GM19238 (cell line): ENCODE results near the gene FIZ1.

Source experiments
- DNase-seq: peaks from one replicate; pipeline ENCODE4 v3.0.0; 2011; ENCODE audit warnings: low spot score; ENCODE audit not compliant: insufficient read length

The FIZ1 gene, protein sequence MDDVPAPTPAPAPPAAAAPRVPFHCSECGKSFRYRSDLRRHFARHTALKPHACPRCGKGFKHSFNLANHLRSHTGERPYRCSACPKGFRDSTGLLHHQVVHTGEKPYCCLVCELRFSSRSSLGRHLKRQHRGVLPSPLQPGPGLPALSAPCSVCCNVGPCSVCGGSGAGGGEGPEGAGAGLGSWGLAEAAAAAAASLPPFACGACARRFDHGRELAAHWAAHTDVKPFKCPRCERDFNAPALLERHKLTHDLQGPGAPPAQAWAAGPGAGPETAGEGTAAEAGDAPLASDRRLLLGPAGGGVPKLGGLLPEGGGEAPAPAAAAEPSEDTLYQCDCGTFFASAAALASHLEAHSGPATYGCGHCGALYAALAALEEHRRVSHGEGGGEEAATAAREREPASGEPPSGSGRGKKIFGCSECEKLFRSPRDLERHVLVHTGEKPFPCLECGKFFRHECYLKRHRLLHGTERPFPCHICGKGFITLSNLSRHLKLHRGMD

DNA sequence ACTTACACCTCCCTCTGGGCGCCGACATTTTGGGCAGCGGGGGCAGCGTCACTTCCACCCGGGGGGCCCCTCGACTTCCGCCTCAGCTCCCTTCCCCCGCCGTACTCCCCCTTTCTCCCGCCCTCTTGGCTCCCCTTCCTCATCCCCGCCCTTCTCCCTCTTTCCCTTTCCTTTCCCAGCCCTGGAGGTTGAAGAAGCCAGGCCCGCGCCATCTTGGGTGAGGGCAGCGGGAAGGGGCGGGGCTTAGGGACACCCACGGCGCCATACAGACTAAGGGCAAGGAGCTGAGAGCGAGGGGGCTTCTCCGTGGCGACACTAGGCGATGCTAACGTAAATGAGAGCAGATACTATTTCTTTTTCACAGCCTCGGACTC, at the start of gene FIZ1:
Gene FIZ1 (minus strand): TSS at position 50 of the 374 bp plus-strand sequence. CDS start 1,652 bp downstream, outside the sequence.
- DNase-seq = peak; percentile 88

DNA sequence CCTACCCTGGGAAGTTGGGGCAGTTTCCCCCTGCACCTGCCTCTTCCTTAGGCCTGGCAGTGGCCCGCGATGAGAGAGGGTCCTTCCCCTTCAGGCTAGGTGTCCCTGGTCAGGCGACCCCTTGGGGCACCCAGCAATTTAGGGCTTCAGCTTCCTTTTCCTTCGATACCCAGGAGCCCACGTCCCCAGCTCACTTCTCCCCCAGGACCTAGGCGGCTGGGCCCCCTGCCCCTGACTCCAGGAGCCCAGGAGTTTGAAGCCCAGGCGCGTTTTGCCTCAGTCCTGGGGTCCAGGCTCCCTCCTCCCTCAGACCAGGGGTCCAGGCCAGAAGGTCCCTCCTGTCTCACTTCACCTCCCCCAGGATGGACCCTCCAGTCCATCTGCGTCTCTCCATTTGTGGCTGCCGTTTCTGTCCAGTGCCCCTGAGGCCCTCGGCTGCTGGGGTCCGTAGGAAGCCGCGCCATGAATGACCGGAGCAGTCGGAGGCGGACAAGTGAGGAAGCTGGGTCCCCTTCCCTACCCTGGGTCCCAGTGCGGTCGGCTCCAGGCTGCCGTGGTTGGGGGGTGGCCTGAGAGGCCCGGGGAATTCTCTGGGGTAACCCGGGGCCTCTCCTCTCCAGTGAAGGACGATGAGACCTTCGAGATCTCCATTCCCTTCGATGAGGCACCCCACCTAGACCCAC, 49.4 kb upstream of the FIZ1 start:
- DNase-seq = no peak

DNA sequence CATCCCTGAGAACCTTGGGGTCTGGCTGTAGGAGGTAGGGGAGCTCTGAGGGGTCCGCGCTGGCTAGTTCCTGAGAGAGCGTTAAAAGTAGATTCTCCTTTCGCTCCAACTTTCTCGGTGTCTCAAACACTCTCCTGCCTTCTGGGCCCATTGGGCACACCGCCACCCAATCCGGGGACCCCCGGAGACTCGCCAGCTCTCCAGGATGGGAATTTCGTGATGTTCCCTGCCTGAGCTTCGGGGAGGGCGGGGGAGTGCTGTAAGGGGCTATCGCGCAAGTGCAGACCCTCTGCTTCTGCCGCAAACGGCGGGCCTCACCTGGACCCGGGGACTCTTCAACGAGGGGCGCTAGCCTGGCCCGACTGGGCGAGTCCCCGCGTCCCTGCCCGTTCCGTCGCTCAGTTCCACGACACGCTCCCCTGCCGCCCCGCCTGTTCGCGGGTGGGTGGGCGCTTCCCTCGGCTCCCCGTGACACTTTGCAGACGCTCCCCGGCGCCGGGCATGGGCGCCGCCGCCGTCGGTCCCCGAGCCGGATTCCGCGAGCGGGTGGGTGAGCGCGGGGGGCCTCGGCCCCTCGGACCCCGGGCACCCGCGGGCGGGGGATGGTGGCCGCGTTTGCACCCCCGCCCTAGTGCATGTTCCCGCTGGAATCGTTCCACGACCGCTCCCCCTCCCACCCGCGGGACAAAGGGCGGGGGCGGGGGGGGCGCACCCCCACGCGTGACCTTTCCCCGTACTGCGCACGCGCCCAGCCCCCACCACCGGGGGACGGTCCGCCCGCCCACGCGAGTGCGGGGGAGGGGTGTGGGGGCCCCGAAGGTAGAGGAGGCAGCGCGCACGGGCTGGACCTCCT, 48.6 kb upstream of the FIZ1 start, which contains the start of gene CCDC106:
Gene CCDC106 (plus strand): TSS at position 481 of the 853 bp plus-strand sequence. CDS start 835 bp downstream, outside the sequence.
- DNase-seq = peak; percentile 69

DNA sequence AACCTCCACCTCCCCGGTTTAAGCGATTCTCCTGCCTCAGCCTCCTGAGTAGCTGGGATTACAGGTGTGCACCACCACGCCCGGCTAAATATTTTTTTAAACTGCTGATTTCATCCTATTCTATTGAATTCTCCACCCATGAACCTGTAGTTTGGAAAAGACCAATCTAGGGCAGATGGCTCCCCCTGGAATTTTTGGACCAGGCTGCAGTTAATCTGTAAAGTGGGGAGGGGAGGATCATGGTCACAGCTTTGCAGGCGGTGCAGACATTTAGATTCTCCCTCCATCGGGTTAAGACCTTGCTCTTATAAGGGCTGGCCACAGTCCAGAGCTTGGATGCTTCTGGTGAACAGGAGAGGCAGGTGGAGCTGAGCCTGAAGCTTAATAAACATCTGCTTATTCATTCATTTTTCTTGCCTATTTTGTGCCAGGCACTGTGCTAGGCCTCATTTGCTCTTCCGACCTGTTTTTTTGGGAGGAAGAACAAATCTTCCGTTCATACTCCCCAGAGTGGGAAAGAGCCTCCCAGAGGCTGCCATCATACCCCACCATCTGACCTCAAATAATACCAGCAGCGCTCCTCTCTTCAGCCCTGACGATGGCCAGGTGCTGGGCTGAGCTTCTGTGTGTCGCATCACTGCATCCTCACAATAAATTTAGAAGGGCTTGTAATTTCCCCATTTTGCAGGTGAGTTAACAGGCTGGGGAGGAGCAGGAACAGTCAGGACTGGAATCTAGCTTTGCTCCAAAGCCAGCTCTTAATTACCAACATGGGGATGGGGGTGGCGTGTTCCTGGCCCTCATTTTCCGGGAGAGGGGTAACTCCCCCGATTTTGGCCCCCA, 47.8 kb upstream of the FIZ1 start:
- no peak for DNase-seq

DNA sequence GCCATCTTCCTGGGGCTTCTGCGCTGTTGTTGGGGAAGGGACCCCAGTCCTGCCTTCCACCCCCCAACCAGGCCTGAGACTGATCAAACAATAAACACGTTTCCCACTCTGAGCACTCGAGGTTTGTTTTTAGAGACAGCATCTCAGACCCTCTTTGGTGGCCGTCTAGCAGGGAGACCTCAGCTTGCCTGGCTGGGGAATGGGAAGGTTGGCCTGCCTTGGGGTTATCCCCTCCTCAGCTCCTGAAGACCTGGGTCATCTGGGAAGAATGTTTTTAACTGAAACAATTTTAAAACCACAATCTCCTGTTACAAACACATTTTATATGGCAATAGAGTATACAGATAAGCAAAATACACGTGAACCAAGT, 46.2 kb upstream of the FIZ1 start:
- DNase-seq = no peak

DNA sequence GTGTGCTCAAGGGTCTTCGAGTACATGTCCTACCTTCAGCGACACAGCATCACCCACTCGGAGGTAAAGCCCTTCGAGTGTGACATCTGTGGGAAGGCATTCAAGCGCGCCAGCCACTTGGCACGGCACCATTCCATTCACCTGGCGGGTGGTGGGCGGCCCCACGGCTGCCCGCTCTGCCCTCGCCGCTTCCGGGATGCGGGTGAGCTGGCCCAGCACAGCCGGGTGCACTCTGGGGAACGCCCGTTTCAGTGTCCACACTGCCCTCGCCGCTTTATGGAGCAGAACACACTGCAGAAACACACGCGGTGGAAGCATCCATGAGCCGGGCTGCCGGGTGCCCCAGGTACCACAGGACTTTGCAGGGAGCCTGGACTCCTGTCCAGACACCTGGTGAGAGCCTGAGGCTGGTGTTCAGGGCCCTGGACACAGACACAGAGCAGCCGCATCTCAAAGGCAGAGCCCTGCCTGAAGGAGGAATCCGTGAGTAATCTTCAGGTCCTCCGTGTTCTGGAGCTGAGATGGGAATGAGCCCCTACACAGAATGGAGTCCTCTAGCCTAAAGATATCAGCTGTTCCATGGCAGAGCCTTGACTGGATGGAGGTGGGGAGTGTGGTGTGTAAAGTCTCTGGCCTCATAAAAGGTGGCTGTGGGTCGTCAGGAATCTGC, 45.7 kb upstream of the FIZ1 start:
- no peak for DNase-seq

DNA sequence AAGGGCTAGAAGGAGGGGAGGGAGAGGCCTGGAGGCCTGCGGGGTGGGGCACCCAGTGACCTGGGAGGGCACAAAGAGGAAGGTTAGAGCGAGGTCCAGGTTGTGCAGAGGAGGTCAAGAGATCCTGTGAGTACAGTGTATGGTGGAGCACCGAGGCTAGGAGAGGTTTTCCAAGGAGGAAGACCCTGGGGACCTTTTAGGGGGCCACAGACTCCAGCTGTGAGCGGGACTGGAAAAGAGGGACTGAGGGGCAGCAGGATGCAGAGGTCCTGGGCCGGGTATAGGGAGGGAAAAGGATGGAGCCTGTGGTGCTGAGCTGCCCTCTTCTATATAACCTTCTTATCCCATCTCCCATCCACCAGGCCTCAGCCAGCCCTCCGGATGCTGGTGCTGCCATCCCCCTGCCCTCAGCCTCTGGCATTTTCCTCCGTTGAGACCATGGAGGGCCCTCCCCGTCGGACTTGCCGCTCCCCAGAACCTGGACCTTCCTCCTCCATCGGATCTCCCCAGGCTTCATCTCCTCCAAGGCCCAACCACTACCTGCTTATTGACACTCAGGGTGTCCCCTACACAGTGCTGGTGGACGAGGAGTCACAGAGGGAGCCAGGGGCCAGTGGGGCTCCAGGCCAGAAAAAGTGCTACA, 45.0 kb upstream of the FIZ1 start:
- DNase-seq = no peak

DNA sequence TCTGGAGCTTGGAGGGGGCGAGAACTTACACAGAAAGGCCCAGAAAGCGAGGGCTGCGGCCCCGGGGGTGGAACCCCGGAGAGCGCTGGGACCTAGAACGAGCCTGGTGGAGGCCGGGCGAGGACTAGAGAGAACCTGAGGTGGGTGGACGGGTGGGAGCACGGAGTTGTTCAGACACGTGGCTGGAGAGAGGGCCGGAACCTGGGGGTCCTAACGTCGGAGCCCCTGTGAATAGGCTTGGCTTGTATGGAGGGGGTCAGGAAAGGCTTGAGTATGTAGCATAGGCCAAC, 44.5 kb upstream of the FIZ1 start:
- no peak for DNase-seq

DNA sequence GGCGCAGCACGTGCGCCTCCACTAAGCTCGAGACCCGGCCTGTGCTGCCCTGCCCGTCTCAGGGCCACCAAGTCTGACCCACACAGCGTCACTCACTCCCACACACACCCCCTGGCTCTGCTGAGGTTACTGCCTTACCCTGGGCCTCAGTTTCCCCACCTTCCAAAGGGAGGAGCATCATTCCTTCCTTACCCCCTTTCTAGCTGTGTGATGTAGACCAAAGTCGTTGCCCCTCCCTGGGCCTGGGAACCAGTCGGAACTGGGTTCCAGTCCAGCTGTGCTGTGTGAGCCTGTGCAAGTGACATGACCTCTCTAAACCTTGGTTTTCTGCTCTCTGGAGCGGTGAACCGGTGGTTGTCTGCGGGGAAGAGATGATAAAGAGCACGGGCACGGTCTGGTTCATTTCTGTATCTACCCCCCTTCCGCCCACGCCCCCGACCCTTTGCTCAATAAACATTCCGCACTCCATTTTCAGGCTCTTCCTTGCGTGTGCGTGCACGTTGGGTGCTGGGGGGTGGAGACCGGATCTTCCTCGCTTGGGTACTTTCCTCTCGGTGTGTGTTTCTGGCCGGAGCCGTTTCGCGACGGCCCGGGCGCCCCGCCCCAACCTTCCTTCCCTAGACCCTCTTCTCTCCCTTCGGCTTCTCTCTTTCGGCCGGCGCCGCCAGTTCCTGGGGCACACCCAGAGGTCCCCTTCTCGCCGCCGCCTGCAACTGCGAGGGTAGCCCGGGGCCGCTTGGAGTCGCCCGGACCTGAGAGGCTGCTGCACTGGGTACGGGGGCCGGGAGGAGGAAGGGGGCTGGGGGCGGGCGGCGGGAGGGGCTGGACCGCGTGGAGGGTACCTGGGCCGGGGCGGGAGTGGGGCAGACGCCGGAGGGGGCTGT, 43.9 kb upstream of the FIZ1 start, which contains the start of gene ZNF581:
Gene ZNF581 (plus strand): TSS at position 647 of the 884 bp plus-strand sequence. CDS start 923 bp downstream, outside the sequence.
- DNase-seq = peak; percentile 84

DNA sequence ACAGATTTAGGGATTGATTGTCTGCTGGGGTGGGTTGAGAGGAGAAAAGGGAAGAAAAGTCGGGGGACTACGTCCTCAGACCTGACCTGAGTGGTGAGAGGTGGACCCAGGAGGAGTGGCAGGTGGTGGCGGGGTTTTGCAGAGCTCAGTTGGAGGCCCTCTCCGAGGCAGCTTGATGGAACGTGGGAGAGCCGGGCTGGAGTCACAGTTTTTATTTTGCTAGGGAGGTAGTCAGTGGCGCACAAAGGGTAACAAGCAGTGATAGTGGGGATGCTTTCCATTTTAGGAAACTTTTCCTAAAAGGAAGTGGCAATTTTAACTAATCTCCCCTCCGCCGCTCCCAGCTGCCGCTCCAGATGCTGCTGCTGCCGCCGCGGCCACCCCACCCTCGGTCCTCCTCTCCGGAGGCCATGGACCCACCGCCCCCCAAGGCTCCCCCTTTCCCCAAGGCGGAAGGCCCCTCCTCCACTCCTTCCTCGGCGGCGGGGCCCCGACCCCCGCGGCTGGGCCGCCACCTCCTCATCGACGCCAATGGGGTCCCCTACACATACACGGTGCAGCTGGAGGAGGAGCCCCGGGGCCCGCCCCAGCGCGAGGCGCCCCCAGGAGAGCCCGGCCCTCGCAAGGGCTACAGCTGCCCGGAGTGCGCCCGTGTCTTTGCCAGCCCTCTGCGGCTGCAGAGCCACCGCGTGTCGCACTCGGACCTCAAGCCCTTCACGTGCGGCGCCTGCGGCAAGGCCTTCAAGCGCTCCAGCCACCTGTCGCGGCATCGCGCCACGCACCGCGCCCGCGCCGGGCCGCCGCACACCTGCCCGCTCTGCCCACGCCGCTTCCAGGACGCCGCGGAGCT, 43.1 kb upstream of the FIZ1 start:
- DNase-seq = no peak

DNA sequence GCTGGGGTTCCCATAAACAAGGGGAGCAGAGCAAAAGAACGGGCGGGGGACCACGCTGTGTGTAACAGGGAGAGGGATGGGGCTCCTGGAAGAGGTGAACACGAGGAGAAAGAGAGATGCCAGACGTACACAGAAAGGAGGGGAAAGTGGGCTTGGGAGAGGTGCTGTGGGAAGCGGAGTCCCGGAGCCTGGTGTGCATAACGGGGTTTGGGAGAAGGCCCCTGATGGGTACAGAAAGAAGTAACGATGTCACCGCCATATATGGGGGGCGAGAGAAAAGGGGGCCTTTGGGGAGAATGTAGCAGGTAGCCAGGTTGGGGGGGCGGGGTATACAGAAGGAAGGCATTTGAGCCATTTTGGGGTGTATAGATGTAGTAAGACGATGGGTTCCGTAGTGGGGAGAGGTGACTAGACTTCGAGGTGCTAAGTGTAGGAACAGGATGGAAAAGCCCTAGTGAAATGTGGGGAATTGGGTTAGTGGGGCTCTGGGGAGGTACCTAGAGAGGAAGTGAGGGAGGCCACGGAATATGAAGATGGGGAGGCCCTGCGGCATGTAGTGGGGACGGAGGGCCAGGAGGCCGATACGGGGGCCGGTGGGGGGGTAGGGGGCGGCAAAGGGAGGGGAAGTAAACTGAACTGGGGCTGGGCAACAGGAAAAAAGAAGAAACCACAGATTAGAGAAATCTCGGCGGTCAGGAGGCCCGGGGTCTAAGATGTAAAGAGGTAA, 42.3 kb upstream of the FIZ1 start:
- DNase-seq = no peak

DNA sequence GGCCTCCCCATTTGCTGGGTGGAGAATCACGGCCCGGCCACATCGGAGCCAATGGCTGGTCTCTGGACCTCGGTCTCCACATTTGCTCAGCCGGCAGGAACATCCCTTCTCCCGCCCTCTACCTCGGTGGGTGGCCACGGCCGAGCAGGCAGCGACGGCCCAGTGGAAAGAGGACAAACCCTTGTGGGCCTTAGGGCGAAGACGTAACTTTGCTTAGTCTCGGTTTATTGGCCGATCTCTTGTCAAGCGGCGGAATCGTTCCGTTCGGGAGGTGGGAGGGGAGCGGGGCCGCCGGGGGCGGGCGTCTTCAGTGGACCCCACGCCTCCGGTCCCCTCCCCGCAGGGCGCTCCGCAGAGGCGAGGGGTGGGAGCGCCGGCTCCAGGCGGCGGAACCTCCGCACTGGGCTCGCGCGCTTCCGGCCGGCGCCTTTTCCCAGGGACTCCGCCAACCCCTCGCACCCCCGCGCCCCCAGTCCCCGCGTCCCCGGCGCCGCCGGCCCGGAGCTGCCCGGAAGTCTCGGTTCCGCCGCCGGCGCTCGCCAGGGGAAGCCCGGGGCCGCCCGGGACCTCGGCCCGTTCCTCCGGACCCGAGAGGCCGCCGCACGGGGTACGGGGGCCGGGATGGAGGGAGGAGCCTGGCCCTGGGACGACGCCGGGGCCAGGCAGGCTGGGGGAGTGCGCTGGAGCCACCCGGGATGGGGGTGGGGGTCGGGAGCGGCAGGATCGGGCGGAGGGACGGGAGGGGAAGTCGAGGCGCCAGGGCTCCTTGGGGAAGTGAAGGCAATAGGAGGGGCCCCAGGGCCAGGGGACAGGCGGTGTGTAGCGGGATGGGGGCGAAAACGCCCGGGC, 41.5 kb upstream of the FIZ1 start, which contains the start of gene ZNF580:
Gene ZNF580 (plus strand): TSS at position 426 of the 849 bp plus-strand sequence. CDS start 1,507 bp downstream, outside the sequence.
- peak; percentile 72 for DNase-seq

DNA sequence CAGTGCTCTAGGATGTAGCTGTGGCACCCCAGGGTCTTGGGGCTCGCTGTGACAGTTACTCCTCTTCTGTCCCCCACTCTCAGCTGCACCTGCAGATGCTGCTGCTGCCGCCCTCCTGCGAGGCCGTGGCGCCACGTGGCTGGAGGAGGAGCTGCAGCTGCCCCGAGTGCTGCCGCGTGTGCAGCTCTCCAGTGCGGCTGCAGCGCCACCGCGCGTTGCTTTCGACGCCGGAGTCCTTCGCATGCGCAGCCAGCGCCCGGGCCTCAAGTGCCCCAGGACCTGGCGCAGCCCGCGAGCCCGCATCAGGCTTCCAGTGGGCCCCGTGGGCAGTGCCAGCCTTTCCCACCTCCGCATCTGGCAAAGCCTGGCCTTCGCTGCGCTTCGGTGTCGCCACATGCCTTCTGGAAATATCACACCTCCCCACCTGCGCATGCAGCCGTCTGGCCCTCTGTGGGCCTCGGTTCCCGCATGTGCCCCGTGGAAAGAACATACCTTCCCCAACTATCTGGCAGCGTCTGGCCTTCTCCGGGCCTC, 40.8 kb upstream of the FIZ1 start:
- DNase-seq = peak; percentile 56

DNA sequence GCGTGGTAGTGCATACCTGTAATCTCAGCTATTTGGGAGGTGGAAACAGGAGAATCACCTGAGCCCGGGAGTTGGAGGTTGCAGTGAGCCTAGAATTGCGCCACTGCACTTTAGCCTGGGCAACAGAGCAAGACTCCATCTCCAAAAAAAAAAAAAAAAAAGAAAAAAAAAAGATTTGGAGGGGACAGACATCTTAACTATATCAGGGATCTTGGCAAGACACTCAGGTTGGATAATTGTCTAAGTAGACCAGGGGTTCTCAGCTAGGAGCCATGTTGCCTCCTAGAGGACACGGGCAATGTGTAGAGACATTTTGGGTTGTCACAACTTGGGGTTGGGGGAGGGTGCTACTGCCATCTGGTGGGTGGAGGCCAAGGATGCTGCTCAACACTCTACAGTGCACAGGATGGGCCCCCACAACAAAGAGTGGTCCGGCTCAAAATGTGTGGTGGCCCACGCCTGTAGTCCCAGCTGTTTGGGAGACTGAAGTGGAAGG, 39.6 kb upstream of the FIZ1 start:
- DNase-seq = no peak

DNA sequence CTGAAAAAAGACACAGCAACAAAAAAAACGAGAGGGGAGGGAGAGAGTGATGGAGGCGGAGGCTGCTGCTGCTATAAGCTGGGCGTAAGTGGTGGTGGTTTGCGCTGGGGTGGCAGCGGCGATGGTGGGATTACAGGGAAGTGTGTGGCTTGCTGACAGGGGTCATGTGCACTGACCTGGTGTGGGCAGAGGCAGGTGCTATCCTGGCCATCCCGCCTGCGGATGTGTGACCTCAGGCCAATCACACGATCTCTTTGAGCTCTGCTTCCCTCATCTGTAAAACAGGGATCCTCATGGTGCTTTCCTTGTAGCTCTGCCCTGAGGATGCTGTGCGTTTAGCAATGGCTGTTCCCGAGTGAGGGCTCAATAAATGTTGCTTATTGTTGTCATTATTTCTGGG, 38.2 kb upstream of the FIZ1 start:
- no peak for DNase-seq

DNA sequence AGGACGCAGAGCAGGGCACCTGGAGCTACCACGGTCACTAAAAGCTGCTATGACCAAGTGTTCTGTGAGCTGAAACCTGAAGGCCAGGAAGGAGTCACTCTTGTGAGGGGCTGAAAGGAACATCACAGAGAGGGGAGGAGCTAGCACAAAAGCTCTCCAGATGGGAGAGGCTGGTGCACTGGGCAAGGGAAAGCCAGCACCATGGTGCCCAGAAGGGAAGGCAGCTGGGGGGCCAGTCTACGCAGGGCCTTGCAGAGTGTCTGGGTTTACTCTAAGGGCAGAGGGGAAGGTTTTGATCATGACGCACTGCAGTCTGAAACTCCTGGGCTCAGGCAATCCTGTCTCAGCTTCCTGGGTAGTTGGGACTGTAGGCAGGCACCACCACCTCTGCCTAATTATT, 37.4 kb upstream of the FIZ1 start:
- no peak for DNase-seq
